ENCODE data around the gene ICAM5. TPM values are rescaled to one million over a fixed set of nuclear protein-coding genes. Genes with fewer than 3 reads are reported as not detected.

ICAM5 gene
- total and polyA plus RNA-seq, 4 donors = 4.1 to 32.1 (median 18.6) TPM

- Histone ChIP-seq H3K4me3 (no peak overlapping the region), H3K27ac (ENCODE audit: low read depth in 1 of 2, low read length in 1 of 2) (peak overlapping the region in 1 of 2 donors; percentile 18), H3K9me3 (ENCODE audit: control insufficient read depth in 4 of 4, insufficient read depth in 3 of 4, low read length in 3 of 4) (no peaks in the 10 kb centered on the region), H3K4me1 (ENCODE audit: control insufficient read depth in 5 of 5, insufficient read depth in 5 of 5, low read length in 5 of 5) (peaks cover 0 to 7% (median 3%) of the 10 kb centered on the region in 5 donors), H3K36me3 (ENCODE audit: control insufficient read depth in 4 of 4, insufficient read depth in 4 of 4, low read length in 4 of 4) (peaks cover 4 to 38% (median 20%) of the 10 kb centered on the region in 4 donors), H3K27me3 (ENCODE audit: control insufficient read depth in 3 of 3, insufficient read depth in 3 of 3, low read length in 2 of 3) (no peaks in the 10 kb centered on the region), H3K9ac (ENCODE audit: insufficient read depth in 1 of 2, low read length in 2 of 2) (no peak overlapping the region)
- DNase-seq (no peak), ATAC-seq (ENCODE audit: insufficient read depth, low FRiP score) (no peak)
- 83 to 92% methylated on average over 9 of the region's 9 CpGs for WGBS, 2 donors
- no peak for TF ChIP-seq CTCF (IDR thresholded peaks at IDR 0.05; ENCODE audit: control extremely low read depth, extremely low read depth)
These were observed 32.7 kb upstream of the ICAM5 start for GRCh38 chr19:10256970-10257615.

- Histone ChIP-seq H3K4me3 (no peak overlapping the region), H3K27me3 (ENCODE audit: control insufficient read depth in 3 of 3, insufficient read depth in 3 of 3, low read length in 2 of 3) (no peaks in the 10 kb centered on the region), H3K4me1 (ENCODE audit: control insufficient read depth in 5 of 5, insufficient read depth in 5 of 5, low read length in 5 of 5) (peaks cover 0 to 3% (median 0%) of the 10 kb centered on the region in 5 donors), H3K9me3 (ENCODE audit: control insufficient read depth in 4 of 4, insufficient read depth in 3 of 4, low read length in 3 of 4) (no peaks in the 10 kb centered on the region), H3K36me3 (ENCODE audit: control insufficient read depth in 4 of 4, insufficient read depth in 4 of 4, low read length in 4 of 4) (peaks cover 4 to 35% (median 20%) of the 10 kb centered on the region in 4 donors), H3K27ac (ENCODE audit: low read depth in 1 of 2, low read length in 1 of 2) (no peak overlapping the region), H3K9ac (ENCODE audit: insufficient read depth in 1 of 2, low read length in 2 of 2) (no peak overlapping the region)
- ATAC-seq (ENCODE audit: insufficient read depth, low FRiP score) (no peak), DNase-seq (no peak)
- no peak for TF ChIP-seq CTCF (IDR thresholded peaks at IDR 0.05; ENCODE audit: control extremely low read depth, extremely low read depth)
- 96% methylated on average over 18 of the region's 18 CpGs for WGBS, 2 donors
These were observed 31.6 kb upstream of the ICAM5 start for GRCh38 chr19:10258080-10258710.

GRCh38 chr19:10259162-10259905 lies 30.4 kb upstream of the ICAM5 start:
- Histone ChIP-seq H3K9me3 (ENCODE audit: control insufficient read depth in 4 of 4, insufficient read depth in 3 of 4, low read length in 3 of 4) (no peaks in the 10 kb centered on the region), H3K9ac (ENCODE audit: insufficient read depth in 1 of 2, low read length in 2 of 2) (no peak overlapping the region), H3K27ac (ENCODE audit: low read depth in 1 of 2, low read length in 1 of 2) (peak overlapping the region in 1 of 2 donors; percentile 79), H3K4me1 (ENCODE audit: control insufficient read depth in 5 of 5, insufficient read depth in 5 of 5, low read length in 5 of 5) (peaks cover 0 to 3% (median 0%) of the 10 kb centered on the region in 5 donors), H3K4me3 (no peak overlapping the region), H3K27me3 (ENCODE audit: control insufficient read depth in 3 of 3, insufficient read depth in 3 of 3, low read length in 2 of 3) (no peaks in the 10 kb centered on the region), H3K36me3 (ENCODE audit: control insufficient read depth in 4 of 4, insufficient read depth in 4 of 4, low read length in 4 of 4) (peaks cover 4 to 31% (median 17%) of the 10 kb centered on the region in 4 donors)
- DNase-seq (peak; percentile 88 to 93 (median 90)), ATAC-seq (ENCODE audit: insufficient read depth, low FRiP score) (peak; percentile 46)
- WGBS, 2 donors = 55 to 64% methylated on average over 30 to 32 of the region's 32 CpGs
- peak; percentile 85 for TF ChIP-seq CTCF (IDR thresholded peaks at IDR 0.05; ENCODE audit: control extremely low read depth, extremely low read depth)

Measured in lung (tissue), 12 donors.